ENCODE data around the gene NCKIPSD.

NCKIPSD gene

GRCh38 chr3:48684480-48685143 lies 1.1 kb downstream of the NCKIPSD start:
- TF ChIP-seq CTCF (IDR thresholded peaks at IDR 0.05; ENCODE audit: low read depth, low read length, missing control alignments), result no peak
- peak overlapping the region; percentile 75 for H3K4me3 ChIP-seq (ENCODE audit: low read depth, low read length)
- in situ Hi-C loops (cut with HindIII; ENCODE audit: low sequenced_read_pairs), result no loop called here
- DNase-seq (ENCODE audit: low read depth), result no peak

GRCh38 chr3:48684054-48684349 lies 1.7 kb downstream of the NCKIPSD start:
- H3K4me3 ChIP-seq (ENCODE audit: low read depth, low read length), result no peak overlapping the region
- TF ChIP-seq CTCF (IDR thresholded peaks at IDR 0.05; ENCODE audit: low read depth, low read length, missing control alignments), result no peak
- DNase-seq (ENCODE audit: low read depth), result no peak
- in situ Hi-C loops (cut with HindIII; ENCODE audit: low sequenced_read_pairs), result no loop called here

- no peak overlapping the region for H3K4me3 ChIP-seq (ENCODE audit: low read depth, low read length)
- no peak for TF ChIP-seq CTCF (IDR thresholded peaks at IDR 0.05; ENCODE audit: low read depth, low read length, missing control alignments)
- in situ Hi-C loops (cut with HindIII; ENCODE audit: low sequenced_read_pairs), result no loop called here
- no peak for DNase-seq (ENCODE audit: low read depth)
Observed at GRCh38 chr3:48682786-48683185, 2.9 kb downstream of the NCKIPSD start.

GRCh38 chr3:48681974-48682610 lies 3.6 kb downstream of the NCKIPSD start:
- DNase-seq (ENCODE audit: low read depth), result no peak
- in situ Hi-C loops (cut with HindIII; ENCODE audit: low sequenced_read_pairs), result no loop called here
- no peak overlapping the region for H3K4me3 ChIP-seq (ENCODE audit: low read depth, low read length)
- TF ChIP-seq CTCF (IDR thresholded peaks at IDR 0.05; ENCODE audit: low read depth, low read length, missing control alignments), result no peak

- no peak for TF ChIP-seq CTCF (IDR thresholded peaks at IDR 0.05; ENCODE audit: low read depth, low read length, missing control alignments)
- H3K4me3 ChIP-seq (ENCODE audit: low read depth, low read length), result no peak overlapping the region
- in situ Hi-C loops (cut with HindIII; ENCODE audit: low sequenced_read_pairs), result no loop called here
- DNase-seq (ENCODE audit: low read depth), result no peak
Observed at GRCh38 chr3:48681541-48681880, 4.2 kb downstream of the NCKIPSD start.

- DNase-seq (ENCODE audit: low read depth), result no peak
- in situ Hi-C loops (cut with HindIII; ENCODE audit: low sequenced_read_pairs), result no loop called here
- no peak for TF ChIP-seq CTCF (IDR thresholded peaks at IDR 0.05; ENCODE audit: low read depth, low read length, missing control alignments)
- no peak overlapping the region for H3K4me3 ChIP-seq (ENCODE audit: low read depth, low read length)
Observed at GRCh38 chr3:48680811-48681540, 4.7 kb downstream of the NCKIPSD start.

All from astrocyte of the cerebellum (primary cell).